GM04503 (cell line): ENCODE results near the gene MCM9.

Source experiments
- DNase-seq: peaks from one replicate; pipeline ENCODE4 v3.0.0-alpha.2; 2012; ENCODE audit warnings: low read depth

MCM9 gene

DNA sequence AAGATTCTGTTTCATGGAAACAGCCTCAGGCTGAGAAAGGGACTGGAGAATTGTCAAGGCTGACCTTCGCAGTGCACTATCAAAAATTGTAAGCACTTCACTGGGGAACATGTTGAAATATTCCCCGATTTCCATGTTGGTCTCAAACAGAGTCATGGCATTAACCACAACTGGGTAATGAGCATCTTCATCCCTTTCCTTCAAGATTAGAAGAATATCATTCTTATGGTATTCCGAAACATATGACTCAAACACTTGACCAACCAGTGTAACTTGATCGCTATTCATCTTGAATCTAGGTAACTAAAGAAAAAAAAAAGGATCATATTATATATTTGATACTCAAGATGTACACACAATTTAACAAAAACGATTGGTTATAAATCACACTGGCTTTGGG, 3.5 kb downstream of the MCM9 start:
- no peak for DNase-seq

DNA sequence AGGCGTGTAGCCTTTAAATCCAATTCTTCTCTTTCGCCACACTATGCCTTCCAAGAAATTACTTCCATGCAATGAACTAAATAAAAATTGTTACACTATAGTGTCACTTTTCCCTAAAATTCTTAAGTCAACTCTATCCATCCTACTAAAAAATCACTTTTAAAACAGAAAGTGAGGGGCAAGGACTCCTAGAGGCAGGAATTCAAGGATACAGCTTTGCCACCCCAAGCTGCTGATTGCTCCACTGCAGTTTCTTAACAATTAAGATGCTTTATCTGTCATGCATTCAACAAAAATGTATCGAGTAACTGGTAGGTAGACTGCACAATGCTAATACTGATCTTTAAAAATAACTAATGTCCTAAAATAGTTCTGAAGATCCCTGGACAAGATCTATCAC, 4.3 kb downstream of the MCM9 start:
- DNase-seq, result no peak

GRCh38 chr6:118923035-118923434, 11.9 kb downstream of the MCM9 start:
- no peak for DNase-seq

DNA sequence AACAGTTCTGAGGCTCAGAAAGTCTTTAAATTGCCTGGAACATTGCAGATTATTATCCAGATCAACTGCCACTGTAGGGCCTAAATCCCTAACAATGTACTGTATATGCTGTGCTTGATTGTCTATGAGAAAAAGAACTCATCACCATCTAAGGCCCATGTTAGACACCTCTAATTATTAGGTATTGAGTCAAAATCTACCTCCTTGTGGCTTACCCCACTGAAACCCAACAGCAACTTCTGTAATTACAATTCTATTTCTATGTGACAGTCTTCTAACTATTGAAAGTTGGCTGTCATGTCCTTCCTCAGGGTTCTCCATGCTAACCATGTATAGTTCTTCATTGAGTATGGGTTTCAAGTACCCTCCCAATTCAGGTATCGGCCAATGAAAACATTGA, 13.9 kb downstream of the MCM9 start:
- no peak for DNase-seq

DNA sequence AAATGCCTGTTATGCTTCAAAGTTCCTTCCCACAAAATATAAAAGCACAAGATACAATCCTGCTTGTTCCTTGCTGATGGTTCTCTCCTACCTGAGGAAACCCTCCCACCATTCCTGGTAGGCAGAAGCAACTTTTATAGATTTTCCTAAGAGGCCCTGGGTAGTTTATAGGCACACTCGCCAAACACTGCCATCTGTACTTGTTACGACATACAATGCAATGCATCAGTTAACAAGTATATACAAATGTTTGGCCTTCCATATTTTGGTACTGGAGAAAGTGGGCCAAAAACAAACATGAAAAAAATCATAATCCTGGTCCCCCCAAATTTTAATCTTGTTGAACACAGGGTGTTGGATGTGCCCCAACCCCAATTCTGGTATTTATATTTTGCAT, 16.6 kb downstream of the MCM9 start:
- DNase-seq, result no peak

GRCh38 chr6:118917546-118918328, 17.2 kb downstream of the MCM9 start:
- no peak for DNase-seq

GRCh38 chr6:118914598-118914997, 20.4 kb downstream of the MCM9 start:
- DNase-seq, result no peak

DNA sequence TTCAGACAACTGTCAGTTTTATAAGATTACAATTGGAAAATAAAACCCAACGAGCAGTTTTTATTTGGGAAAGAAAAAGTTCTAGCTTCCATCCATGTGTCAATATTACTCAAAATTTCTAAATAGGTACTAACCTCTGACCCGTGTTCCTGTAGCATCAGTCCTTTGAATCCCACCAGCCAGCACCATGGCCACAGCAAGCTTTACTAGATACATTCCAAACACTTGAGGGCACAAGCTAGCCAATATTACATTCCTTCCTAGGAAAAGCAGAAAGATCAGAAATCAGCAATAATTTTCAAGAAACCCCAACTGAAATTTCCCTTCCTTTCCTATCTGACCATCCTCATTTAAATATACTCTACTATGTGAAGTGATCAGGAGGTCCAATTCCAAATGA, 21.8 kb downstream of the MCM9 start:
- no peak for DNase-seq

DNA sequence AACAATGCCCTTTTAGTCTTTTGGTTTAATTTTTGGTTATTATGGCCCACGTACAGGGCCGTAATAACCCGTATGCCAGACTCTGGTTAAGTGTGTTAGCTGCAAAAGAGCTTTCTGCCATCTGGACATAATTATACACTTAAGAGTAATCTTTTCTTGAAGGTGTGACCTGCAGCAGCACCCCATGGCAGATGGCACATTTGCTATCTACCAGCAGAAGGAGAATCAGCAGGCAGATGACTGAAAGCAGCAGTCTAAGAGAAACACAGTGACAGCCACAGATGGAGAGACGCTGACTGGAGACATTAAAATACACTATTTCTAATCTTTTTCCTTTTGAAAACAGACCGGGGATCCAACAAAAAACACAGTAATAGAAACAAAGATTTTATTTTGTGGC, 22.3 kb downstream of the MCM9 start:
- DNase-seq, result no peak

- no peak for DNase-seq
Observed at GRCh38 chr6:118908441-118908840, 26.5 kb downstream of the MCM9 start.

DNA sequence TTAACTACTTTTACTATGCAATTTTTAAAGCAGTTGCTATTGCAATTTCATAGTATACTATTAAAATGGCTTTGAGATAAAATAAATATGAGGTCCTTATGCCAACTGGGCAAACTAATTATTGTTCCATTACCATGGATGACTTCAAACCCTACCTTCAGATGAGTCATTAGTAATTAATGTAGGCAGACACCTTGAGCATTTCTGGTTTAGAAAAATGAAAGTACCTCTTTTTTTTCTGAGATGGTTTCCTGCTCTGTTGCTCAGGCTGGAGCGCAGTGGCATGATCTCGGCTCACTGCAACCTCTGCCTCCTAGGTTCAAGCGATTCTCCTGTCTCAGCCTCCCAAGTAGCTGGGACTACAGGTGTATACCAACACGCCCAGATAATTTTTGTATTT, 29.1 kb downstream of the MCM9 start:
- DNase-seq, result no peak

DNA sequence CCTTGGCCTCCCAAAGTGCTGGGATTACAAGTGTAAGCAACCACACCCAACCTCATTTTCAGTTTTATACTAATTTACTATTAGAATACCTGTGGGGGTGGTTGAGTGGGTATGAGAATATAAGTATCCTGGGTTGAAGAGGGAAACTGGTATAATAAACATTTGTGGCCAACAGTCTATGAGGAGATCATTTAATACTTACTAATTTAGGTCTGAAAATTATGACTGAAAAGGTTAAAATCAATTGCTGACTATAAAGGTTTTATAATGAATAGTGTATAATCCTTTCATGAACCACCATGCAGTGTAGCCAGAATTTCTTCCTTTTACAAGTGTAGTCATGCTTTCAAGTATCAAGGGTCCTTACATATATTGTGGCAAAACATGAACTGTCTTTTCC, 29.9 kb downstream of the MCM9 start:
- no peak for DNase-seq

DNA sequence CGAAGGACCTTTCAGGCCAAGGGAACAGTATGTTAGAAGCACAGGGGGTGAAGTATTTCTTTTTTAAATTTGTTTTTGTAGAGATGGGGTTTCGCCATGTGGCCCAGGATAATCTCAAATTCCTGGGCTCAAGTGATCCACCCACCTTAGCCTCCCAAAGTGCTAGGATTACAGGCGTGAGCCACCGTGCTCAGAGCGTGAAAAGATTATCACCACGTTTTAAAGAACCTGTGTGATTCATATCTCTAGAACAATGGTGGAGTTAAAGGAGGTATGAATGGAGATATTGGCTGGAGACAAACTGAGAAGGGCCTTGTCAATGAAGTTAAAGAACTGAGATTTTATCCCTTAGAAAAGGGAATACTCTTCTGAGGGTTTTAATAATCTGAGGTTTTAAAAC, 31.3 kb downstream of the MCM9 start:
- DNase-seq, result no peak

DNA sequence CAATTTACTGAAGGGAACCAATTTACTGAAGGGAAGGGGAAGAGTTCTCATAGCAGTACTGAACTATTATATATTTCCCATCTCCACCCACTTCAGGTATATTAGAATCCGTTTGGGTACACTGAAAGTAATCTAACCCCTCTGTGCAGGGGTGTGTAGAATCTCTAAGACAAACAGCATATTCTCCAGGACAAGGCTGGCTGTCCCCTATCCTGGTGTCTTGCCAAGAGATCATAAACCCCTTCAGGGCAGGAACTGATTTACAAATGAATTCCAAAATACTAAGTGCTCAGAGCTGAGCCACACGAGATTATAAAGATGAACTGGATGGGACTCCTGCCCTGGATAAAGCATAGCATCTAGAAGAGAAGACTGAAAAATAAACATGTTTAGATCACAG, 31.8 kb downstream of the MCM9 start:
- no peak for DNase-seq

DNA sequence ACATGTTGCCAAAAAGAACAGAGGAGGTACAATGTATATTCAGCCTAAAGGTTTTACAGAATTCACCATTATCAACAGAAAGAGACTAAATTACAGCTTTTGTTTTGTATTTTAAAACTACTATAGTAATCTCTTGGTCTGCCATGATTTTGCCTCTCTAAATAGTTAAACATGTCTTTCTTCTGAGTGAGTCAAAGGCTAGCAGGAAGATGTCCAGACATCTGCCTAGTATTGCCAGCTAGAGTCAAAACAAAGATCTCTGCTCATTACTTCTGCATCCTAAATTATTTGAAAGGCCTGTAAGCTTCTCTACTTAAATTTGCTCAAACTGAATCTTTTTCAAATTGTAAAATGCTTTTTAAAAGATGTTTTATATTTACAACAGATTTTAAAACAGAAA, 32.2 kb downstream of the MCM9 start:
- DNase-seq, result no peak

DNA sequence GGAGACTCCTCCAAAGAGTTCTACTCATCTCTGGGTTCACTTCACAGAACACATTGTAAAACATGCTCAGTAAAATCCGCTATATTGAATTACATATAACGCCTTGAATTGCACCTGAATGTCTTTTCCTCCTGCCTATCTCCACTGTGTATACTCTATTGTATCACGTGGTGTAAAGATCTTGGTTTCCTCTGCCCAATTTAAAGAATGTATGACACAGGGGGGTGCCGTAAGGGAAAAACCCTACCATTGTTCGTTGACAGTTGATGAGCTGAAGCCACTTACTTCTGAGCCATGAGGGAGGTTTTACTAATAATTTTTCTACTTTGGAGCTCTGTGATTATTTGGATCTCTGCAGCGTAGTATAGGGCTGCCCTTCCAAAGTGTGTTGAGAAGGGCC, 35.0 kb downstream of the MCM9 start:
- no peak for DNase-seq

- no peak for DNase-seq
Observed at GRCh38 chr6:118897386-118897785, 37.6 kb downstream of the MCM9 start.

DNA sequence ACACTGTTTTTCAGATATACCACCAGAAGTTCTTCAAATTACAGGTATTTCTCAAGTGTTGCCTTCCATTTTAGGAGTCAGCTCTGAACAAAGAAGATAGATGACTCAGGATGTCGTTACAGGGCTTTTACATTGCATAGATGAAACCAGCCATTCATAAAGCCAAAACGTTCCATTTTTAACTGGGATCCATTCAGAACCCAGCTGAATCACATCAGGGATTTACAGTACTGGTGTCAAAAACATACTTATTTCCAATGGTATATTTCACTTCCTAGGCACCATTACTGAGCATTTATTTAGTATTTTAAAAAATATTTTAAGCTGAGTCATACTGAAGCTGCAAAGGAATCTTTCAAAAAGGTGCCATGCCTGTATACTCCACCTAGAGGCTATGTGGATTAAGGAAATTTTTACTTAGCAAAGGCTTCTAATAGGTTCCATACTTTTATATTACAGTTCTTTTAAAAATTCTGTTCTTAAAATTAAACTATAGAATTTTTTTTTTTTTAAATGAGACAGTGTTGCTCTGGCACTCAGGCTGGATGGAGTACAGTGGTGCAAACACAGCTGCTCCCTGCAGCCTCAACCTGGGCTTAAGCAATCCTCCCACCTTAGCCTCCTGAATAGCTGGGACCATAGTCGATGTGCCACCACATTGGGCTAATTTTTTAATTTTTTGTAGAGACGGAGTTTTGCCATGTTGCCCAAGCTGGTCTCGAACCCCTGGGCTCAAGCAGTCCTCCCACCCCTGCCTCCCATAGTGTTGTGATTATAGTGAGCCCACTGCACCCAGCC, 38.4 kb downstream of the MCM9 start:
- no peak for DNase-seq

DNA sequence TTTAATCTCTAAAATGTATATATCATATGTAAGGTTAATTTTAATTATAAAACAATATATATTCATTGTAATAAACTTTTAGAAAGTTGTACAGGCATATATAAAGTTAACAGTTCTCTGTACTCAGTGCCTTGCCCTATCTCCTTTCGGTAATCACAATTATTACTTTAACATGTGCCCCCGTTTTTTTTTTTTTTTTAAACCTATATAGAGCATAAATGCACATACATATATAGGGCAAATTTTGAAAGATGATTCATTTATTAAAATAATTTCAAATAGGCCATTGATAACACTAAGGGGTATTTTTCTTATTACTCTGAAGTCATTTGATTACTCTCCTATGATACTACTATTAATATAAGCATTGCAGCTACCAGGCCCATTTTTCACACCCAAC, 39.1 kb downstream of the MCM9 start:
- no peak for DNase-seq

DNA sequence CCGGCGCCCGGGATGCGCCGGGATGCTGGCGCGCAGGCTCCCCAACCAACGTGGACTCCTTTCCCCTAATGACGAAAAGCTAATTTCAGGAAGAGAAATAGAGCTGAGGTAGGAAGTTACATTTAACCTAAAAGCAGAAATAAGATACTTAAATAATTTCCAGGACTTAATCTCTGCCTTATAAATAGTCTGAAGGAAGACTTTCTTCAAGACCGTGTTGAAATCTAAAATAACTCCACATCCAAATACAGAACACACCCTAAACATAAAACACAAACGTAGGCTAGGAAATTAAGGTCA, 39.7 kb downstream of the MCM9 start:
- no peak for DNase-seq

DNA sequence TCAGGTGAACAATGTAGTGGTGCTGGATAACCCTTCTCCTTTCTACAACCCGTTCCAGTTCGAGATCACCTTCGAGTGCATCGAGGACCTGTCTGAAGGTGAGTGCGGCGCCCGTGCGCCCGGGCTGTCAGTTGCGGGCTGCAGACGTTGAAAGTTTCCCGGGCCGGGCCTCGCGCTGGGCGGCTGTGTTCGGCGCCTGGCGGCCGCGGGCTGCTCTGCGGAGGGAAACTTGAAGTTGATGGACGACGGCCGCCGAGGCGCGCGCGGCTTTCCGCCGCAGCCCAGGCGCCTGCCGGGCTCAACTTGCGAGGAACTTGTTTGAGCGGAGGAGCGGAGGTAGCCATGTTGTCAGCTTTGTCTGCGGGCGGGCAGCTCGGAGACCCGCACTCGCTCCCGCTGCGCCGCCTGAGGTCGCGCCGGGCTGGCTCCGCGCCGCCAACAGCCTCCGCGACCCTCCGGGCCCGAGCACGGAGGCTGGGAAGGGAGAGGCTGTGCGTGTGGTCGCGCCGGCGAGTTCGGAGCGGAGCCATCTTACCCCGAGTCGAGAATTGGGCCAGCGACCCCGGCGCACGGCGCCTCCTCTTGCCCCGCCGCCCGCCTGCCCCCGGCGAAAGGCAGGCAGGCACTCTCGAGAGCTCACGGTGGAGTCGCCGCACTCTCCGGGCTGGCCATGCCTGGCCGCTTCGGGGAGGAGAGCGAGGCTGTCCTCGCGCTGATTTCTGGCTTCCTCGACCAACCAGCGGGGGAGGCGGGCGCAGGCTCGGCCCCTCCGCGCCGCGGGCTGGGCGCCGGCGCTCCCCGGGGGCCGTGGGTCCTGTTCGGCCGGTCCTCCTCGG, 40.3 kb downstream of the MCM9 start:
- no peak for DNase-seq

GRCh38 chr6:118893807-118894424, 41.0 kb downstream of the MCM9 start, which contains the start of gene ASF1A:
Gene ASF1A, plus strand, starts transcription at chr6:118894152. Its CDS starts 262 bp downstream, at chr6:118894414.
- peak; percentile 92 for DNase-seq
